HG03520 (cell line): ENCODE data around the gene SERPINA1.
"Not testable (repeated sequence)": the region's sequence is repeated elsewhere in the genome, so short reads cannot be mapped to it uniquely, and the experiment has no call there.

Source experiments
- ATAC-seq: cut with Tn5 transposase; IDR thresholded peaks from one replicate; pipeline ENCODE4 v1.9.1; 2021; ENCODE audit warnings: mild to moderate bottlenecking, moderate library complexity; ENCODE audit not compliant: unreplicated experiment

Gene SERPINA1

GRCh38 chr14:94388384-94389103 lies at the start of gene SERPINA1:
Gene SERPINA1, minus strand, starts transcription at chr14:94388602. Its CDS starts 5,365 bp downstream, at chr14:94383237.
- ATAC-seq, result no peak

- no peak for ATAC-seq
Observed at GRCh38 chr14:94428610-94429009, 40.2 kb upstream of the SERPINA1 start.

- ATAC-seq, result no peak
Observed at GRCh38 chr14:94427016-94427613, 38.7 kb upstream of the SERPINA1 start.

- no peak for ATAC-seq
Observed at GRCh38 chr14:94426526-94426925, 38.1 kb upstream of the SERPINA1 start.

- ATAC-seq, result no peak
Observed at GRCh38 chr14:94424371-94424770, 36.0 kb upstream of the SERPINA1 start.

GRCh38 chr14:94423453-94424056 lies 35.2 kb upstream of the SERPINA1 start:
- ATAC-seq, result no peak

GRCh38 chr14:94421316-94421715 lies 32.9 kb upstream of the SERPINA1 start:
- ATAC-seq, result no peak

- ATAC-seq, result not testable (repeated sequence)
Observed at GRCh38 chr14:94417497-94418205, 29.2 kb upstream of the SERPINA1 start.

- no peak for ATAC-seq
Observed at GRCh38 chr14:94412671-94413638, 24.6 kb upstream of the SERPINA1 start.

GRCh38 chr14:94411638-94412037 lies 23.2 kb upstream of the SERPINA1 start:
- ATAC-seq, result no peak

- not testable (repeated sequence) for ATAC-seq
Observed at GRCh38 chr14:94409430-94409829, 21.0 kb upstream of the SERPINA1 start.

- no peak for ATAC-seq
Observed at GRCh38 chr14:94408546-94409095, 20.2 kb upstream of the SERPINA1 start.

GRCh38 chr14:94407906-94408305 lies 19.5 kb upstream of the SERPINA1 start:
- no peak for ATAC-seq

- no peak for ATAC-seq
Observed at GRCh38 chr14:94406910-94407309, 18.5 kb upstream of the SERPINA1 start.

GRCh38 chr14:94405486-94405885 lies 17.1 kb upstream of the SERPINA1 start:
- ATAC-seq, result no peak

- ATAC-seq, result no peak
Observed at GRCh38 chr14:94404561-94404960, 16.2 kb upstream of the SERPINA1 start.

GRCh38 chr14:94403312-94403932 lies 15.0 kb upstream of the SERPINA1 start:
- ATAC-seq, result no peak

GRCh38 chr14:94401083-94401482 lies 12.7 kb upstream of the SERPINA1 start:
- no peak for ATAC-seq

GRCh38 chr14:94400422-94400841 lies 12.0 kb upstream of the SERPINA1 start:
- no peak for ATAC-seq

- ATAC-seq, result no peak
Observed at GRCh38 chr14:94398536-94398935, 10.1 kb upstream of the SERPINA1 start.
